Right lobe of liver (tissue), 4 donors: ENCODE results near the gene RB1.

Source experiments
- POLR2A ChIP-seq: fragments of 450-650 bp; IDR thresholded peaks from one replicate; pipeline ENCODE4 v1.6.1; 2017; ENCODE audit warnings: antibody characterized with exemption, mild to moderate bottlenecking
- TF ChIP-seq, protein P1 (sequence below), 4 donors: fragments of 200-600 bp in 3 of 4; fragments of 450-650 bp in 1 of 4; IDR thresholded peaks; one replicate each; pipeline versions ENCODE4 v1.5.1 to v1.8.0; 2016 to 2022; ENCODE audit warnings: antibody characterized with exemption in 4 of 4, mild to moderate bottlenecking in 2 of 4
- donor health status: DM: no; HTN: no; CAD: no.
- donor health status: DM: no; HTN: no; CAD: no.
- donor health status: DM: no; HTN: yes; CAD: no.

DNA sequence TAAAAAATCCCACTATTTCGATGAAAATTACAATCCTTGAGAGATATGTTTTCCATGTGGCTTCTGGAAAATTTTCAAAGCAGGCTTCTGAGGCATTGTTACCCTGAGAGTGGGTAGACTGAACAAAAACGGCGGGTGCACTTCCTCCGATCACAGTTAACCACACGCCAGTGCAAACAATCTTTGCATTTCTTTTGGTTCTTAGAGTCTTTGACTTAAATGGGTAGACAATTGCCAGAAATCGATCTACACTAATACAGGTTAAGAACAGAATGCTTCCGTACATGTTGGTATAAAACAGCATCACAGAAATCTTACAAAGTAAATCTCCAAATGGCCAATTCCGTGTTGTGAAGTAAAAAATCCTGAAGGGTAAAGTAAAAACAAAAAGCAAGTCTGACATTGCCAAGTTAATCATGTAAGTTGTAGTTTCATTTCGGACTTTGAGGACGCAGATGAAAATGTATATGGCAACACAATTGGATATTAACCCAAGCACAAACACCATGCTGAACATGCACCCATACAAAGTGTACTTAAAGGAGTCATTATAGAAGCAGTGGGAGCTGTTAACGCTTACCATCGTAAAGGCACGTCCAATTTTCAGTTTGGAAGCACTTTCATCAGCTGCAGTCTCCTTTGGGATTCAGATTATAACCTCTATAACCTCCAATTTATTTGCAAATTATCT lies 108.4 kb downstream of the RB1 start:
- TF ChIP-seq, protein P1, sequence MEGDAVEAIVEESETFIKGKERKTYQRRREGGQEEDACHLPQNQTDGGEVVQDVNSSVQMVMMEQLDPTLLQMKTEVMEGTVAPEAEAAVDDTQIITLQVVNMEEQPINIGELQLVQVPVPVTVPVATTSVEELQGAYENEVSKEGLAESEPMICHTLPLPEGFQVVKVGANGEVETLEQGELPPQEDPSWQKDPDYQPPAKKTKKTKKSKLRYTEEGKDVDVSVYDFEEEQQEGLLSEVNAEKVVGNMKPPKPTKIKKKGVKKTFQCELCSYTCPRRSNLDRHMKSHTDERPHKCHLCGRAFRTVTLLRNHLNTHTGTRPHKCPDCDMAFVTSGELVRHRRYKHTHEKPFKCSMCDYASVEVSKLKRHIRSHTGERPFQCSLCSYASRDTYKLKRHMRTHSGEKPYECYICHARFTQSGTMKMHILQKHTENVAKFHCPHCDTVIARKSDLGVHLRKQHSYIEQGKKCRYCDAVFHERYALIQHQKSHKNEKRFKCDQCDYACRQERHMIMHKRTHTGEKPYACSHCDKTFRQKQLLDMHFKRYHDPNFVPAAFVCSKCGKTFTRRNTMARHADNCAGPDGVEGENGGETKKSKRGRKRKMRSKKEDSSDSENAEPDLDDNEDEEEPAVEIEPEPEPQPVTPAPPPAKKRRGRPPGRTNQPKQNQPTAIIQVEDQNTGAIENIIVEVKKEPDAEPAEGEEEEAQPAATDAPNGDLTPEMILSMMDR (IDR thresholded peaks at IDR 0.05): no peak
- no peak for TF ChIP-seq POLR2A
